Right kidney (tissue), 1 donor: ENCODE measurements around the gene NTM.

Experiments
- DNase-seq: peaks from one replicate; pipeline ENCODE4 v3.0.0-alpha.2; 2016

The NTM gene

GRCh38 chr11:132122735-132123134 lies 752.3 kb downstream of the NTM start:
- DNase-seq = no peak

GRCh38 chr11:132123449-132123848 lies 753.0 kb downstream of the NTM start:
- DNase-seq = no peak

- DNase-seq = no peak
Observed at GRCh38 chr11:132123854-132124835, 753.7 kb downstream of the NTM start.

- peak; percentile 55 for DNase-seq
Observed at GRCh38 chr11:132125988-132126871, 755.8 kb downstream of the NTM start.

GRCh38 chr11:132126973-132127899 lies 756.8 kb downstream of the NTM start:
- peak; percentile 49 for DNase-seq

- DNase-seq = no peak
Observed at GRCh38 chr11:132127900-132128288, 757.5 kb downstream of the NTM start.

- no peak for DNase-seq
Observed at GRCh38 chr11:132131047-132131446, 760.6 kb downstream of the NTM start.

GRCh38 chr11:132131961-132132360 lies 761.5 kb downstream of the NTM start:
- DNase-seq = no peak

GRCh38 chr11:132134322-132134721 lies 763.9 kb downstream of the NTM start:
- DNase-seq = no peak

- DNase-seq = no peak
Observed at GRCh38 chr11:132137289-132137980, 767.0 kb downstream of the NTM start.

GRCh38 chr11:132137981-132138313 lies 767.5 kb downstream of the NTM start:
- DNase-seq = no peak

- no peak for DNase-seq
Observed at GRCh38 chr11:132139181-132139580, 768.8 kb downstream of the NTM start.

GRCh38 chr11:132140056-132140455 lies 769.6 kb downstream of the NTM start:
- DNase-seq = no peak

GRCh38 chr11:132142121-132142520 lies 771.7 kb downstream of the NTM start:
- DNase-seq = no peak

- no peak for DNase-seq
Observed at GRCh38 chr11:132142554-132142953, 772.1 kb downstream of the NTM start.

- no peak for DNase-seq
Observed at GRCh38 chr11:132147464-132147863, 777.0 kb downstream of the NTM start.

- DNase-seq = no peak
Observed at GRCh38 chr11:132154781-132155180, 784.4 kb downstream of the NTM start.

- no peak for DNase-seq
Observed at GRCh38 chr11:132158091-132158490, 787.7 kb downstream of the NTM start.

GRCh38 chr11:132158696-132159095 lies 788.3 kb downstream of the NTM start:
- no peak for DNase-seq

- peak; percentile 49 for DNase-seq
Observed at GRCh38 chr11:132161403-132162078, 791.1 kb downstream of the NTM start.
